Measurements from ENCODE around the gene PPP1R3A.

DNA sequence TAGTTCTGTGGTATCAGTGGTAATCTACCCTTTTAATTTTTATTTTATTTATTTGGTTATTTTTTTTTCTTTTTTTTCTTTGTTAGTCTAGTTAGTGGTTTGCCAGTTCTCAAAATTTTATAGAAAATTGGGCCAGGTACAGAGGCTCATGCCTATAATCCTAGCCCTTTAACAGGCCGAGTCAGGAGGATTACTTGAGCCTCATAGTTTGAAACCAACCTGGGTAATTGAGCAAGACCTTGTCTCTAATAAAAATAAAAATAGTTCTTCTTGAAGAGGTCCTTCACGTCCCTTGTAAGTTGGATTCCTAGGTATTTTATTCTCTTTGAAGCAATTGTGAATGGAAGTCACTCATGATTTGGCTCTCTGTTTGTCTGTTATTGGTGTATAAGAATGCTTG is 51.5 kb downstream of the PPP1R3A start:
- TF ChIP-seq, protein P1, sequence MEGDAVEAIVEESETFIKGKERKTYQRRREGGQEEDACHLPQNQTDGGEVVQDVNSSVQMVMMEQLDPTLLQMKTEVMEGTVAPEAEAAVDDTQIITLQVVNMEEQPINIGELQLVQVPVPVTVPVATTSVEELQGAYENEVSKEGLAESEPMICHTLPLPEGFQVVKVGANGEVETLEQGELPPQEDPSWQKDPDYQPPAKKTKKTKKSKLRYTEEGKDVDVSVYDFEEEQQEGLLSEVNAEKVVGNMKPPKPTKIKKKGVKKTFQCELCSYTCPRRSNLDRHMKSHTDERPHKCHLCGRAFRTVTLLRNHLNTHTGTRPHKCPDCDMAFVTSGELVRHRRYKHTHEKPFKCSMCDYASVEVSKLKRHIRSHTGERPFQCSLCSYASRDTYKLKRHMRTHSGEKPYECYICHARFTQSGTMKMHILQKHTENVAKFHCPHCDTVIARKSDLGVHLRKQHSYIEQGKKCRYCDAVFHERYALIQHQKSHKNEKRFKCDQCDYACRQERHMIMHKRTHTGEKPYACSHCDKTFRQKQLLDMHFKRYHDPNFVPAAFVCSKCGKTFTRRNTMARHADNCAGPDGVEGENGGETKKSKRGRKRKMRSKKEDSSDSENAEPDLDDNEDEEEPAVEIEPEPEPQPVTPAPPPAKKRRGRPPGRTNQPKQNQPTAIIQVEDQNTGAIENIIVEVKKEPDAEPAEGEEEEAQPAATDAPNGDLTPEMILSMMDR (IDR thresholded peaks at IDR 0.05 in 4 of 5, conservative IDR thresholded peaks at IDR 0.05 in 1 of 5) = no peak
- no peak for TF ChIP-seq POLR2A (IDR thresholded peaks at IDR 0.05)
